ENCODE measurements around the gene CCNG1.
A peak's percentile ranks its signal among the peaks of the same experiment; 100 is the strongest.
"Not testable (repeated sequence)": the region's sequence is repeated elsewhere in the genome, so short reads cannot be mapped to it uniquely, and the experiment has no call there.

Gene CCNG1

GRCh38 chr5:163437309-163438182, at the start of gene CCNG1:
CCNG1 (plus strand) TSS chr5:163437595; CDS start chr5:163439257, 1,662 bp downstream.
- peak; percentile 83 for DNase-seq (ENCODE audit: low read depth)

DNA sequence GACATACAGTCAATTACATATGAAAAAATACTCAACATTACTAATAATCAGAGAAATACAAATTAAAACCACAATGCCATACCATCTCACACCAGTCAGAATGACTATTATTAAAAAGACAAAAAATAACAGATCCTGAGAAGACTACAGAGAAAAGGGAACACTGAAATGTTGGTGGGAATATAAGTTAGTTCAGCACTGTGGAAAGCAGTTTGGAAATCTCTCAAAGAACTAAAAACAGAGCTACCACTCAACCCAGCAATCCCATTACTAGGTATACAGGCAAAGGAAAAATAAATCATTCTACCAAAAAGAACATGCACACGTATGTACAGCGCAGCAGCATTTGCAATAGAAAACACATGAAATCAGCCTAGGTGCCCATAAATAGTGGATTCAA, 41.6 kb upstream of the CCNG1 start:
- DNase-seq (ENCODE audit: low read depth), result no peak

DNA sequence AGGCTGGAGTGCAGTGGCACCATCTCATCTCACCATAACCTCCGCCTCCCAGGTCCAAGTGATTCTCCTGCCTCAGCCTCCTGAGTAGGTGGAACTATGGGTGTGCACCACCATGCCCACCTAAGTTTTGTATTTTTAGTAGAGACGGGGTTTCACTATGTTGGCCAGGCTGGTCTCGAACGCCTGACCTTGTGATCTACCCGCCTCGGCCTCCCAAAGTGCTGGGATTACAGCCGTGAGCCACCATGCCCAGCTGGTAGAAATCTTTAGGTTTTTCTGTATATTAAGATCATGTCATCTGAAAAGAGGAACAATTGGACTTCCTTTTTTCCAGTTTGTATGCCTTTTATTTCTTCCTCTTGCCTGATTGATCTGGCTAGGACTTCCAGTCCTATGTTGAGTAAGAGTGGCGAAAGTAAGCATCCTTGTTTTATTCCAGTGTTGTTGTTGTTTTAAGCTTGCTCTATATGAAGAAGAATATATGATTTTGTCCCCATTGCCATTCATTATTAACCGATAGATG, 40.5 kb upstream of the CCNG1 start:
- DNase-seq (ENCODE audit: low read depth), result not testable (repeated sequence)

DNA sequence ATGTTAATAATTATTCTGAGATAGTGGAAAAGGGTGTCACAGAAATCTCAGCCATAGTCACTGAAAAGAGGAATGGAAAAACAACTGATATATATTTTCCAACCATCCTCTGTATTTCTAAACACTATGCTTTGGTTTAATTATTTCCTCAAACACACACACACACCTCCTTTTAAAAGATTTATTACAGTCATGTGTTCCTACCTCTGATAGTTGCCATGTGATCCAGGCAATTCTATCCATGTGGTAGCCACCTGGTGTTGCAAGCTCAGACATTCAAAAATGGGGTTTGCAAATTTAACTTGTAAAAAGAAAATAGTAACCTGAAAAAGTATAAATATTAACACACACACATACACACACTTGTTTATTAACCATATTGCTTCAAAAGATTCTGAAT, 40.0 kb upstream of the CCNG1 start:
- DNase-seq (ENCODE audit: low read depth), result no peak

DNA sequence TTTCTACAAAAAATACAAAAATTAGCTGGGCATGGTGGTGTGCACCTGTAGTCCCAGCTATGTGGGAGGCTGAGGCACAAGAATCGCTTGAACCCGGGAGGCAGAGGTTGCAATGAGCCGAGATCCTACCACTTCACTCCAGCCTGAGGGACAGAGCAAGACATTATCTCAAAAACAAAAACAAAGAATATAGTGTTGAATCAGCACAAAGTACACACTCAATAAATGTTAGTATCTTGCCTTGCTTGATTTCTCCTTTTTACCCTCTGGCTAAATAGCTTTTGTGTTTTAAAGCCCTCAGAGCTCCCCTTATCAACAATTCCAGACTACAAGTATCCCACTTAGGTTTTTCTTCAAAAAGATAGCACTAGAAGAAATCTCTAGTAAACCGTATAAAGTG, 37.5 kb upstream of the CCNG1 start:
- DNase-seq (ENCODE audit: low read depth), result no peak

GRCh38 chr5:163401271-163401670, 36.1 kb upstream of the CCNG1 start:
- no peak for DNase-seq (ENCODE audit: low read depth)

DNA sequence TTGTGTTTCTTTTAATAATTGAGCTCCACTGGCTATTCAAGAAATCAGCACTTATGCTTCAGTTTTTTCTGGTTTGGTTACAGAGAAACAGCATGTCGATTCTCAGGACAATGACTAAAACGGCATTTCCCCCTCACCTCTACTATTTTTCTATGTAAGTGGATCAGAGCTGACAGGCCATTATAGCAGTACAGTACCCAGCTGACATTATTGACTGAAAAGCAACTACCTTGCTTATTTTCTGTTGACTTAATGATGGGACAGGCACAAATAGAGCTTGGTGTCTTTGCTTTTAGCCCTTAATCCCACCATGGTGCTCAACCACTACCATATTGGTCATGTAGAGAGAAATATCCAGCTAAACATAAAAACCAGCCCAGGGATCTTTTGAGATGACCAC, 35.4 kb upstream of the CCNG1 start:
- DNase-seq (ENCODE audit: low read depth), result no peak

DNA sequence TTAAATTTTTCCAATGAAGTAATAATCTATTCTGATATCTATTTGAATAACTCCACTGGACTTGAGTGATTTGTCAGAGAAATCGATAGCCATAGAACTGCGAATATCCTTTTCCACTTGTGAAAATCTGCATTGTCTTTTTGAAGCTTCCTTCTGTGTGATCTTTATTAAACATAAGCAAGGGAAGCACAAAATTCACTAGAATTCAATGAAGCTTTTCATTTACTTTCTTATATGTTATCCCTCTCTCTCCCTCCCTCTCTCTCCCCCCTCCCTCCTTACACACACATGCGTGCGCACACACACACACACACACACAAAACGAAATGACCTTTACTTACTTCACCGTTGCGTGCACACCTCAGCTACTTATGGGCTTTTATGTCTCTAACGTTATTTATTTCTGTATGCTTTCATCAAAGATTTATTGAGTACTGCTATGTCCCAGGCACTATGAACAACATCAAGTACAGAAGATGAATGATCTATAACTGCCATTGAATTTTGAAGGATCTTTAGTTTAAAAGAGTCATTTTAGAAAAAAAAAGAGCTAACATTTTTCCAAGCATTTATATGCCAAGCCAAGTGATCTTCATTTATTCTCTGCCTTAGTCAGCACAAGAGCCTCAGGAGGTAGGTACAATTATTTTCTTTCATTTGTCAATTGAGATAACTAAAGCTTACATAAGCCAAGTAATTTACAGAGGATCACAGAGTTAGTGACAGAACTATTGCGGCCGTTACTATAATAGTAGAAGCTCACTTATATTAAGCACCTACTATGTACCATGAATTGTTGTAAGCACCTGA, 32.8 kb upstream of the CCNG1 start:
- no peak for DNase-seq (ENCODE audit: low read depth)

GRCh38 chr5:163407034-163407655, 30.2 kb upstream of the CCNG1 start:
- DNase-seq (ENCODE audit: low read depth), result no peak

DNA sequence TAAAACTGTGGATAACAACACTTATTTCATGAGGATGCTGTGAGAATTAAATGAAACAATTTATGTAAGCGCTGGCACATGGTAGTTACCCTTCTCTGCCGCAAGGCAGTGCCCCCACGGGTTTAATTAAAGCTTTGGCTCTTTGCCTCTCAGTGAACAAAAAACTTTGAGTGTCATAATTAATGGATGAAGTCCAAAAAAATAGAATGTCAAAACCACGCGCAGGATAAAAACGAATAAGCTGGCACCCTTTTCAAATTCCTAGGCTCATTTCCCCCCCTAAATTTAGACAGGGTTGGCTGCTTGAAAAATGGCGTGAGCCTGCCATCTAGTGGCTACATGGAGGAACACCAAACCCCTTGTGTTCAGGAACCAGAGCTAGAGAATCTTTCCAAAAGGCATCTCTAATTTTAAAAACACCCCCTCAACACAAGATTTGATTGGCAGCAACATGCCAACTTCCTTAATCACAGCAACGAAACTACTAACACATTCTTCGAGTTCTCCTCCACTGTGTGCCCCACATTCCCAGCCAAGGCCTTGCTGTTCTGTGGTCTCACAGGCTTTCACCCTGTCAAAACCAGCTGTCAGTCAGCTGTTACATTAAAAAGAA, 29.0 kb upstream of the CCNG1 start:
- peak; percentile 27 for DNase-seq (ENCODE audit: low read depth)

DNA sequence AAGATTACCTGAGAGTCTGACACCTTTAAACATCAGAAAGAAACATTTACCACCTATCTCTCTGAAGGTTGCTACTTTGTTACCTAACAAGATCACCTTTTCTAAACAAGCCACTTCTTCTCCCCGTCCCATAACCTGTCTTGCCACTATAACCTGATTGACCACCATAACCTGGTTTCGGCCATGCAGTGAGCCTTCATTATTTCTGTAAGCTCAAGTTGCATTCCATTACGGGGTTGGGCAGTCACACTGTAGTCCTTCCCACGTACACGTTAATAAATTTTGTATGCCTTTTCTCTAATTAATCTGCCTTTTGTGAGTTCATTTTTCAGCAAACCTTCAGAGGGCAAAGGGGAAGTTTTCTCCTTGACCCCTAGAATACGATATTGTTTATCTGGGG, 28.0 kb upstream of the CCNG1 start:
- DNase-seq (ENCODE audit: low read depth), result no peak

DNA sequence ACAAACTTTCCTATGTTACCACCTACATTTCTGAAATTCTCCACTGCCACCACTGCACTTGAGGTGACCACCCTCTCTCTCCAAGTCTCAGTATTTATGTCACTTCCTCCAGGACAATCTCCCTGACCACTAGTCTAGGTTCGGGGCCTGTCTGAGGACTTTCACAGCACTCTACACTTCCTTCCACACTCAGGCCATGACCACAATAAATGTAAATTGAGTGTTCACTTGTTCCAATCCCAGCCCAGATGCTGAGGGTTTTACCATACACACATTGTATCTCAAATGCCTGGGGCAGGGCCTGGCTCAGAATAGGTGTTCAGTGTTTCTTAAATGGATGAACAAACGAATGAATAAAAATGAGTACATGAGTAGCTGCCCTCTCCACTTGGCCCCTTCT, 26.9 kb upstream of the CCNG1 start:
- DNase-seq (ENCODE audit: low read depth), result no peak

GRCh38 chr5:163415673-163416072, 21.7 kb upstream of the CCNG1 start:
- DNase-seq (ENCODE audit: low read depth), result not testable (repeated sequence)

DNA sequence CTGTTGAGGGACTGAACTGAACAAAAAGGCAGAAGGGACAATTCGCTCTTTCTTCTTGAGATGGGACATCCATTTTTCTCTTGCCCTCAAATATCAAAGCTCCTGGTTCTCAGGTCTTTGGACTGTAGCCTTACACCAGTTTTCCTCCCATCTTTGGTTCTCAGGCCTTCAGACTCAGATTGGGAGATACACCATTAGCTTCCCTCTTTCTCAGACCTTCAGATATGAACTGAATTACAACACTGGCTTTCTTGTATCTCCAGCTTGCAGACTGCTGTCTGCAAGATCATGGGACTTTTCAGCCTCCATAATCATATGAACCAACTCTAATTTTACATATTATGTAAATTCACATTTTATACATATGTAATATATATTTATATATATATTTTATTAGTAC, 12.6 kb upstream of the CCNG1 start:
- no peak for DNase-seq (ENCODE audit: low read depth)

DNA sequence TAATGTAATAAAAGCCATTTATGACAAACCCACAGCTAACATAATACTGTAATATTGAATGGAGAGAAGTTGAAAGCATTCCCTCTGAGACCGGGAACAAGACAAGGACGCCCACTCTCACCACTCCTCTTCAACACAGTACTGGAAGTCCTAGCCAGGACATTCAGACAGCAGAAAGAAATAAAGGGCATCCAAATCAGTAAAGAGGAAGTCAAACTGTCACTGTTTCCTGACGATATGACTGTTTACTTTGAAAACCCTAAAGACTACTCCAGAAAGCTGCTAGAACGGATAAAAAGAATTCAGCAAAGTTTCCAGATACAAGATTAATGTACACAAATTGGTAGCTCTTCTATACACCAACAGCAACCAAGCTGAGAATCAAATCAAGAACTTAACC, 11.3 kb upstream of the CCNG1 start:
- not testable (repeated sequence) for DNase-seq (ENCODE audit: low read depth)

DNA sequence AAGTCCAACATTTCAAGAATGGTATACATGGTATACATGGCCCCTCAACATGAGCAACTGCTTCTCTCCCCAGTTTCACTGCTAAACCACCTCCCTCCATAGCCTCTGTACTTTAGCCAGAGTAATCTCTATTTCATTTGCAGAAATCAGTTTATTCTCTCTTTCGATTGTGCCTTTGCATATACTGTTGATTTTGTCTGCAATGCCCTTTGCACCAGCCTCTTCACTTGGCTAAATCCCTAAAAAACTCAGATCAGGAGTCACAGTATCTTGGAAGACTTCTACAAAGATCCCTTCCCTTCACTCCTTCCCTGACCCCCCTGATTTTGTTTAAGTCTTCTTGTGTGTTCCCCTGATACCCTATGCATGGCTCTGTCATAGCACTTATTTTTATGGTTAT, 4.9 kb upstream of the CCNG1 start:
- DNase-seq (ENCODE audit: low read depth), result no peak

DNA sequence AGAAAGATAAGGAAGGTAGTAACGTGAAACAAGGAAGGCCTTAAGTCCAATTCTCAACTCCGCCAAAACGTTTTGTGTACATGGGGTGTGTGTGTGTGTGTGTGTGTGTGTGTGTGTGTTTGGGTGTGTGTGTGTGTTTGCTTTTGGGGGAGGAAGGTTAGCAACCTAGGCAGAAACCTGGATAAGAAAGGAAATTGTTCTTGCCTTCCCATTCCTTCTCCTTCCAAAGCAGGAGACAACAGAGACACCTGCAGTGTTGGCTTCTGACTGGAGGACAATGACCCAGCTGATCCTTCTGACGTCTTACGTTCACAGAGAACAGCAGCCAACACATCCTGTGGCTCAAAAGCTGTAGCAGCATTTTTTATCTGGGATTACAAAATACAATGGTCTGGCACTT, 4.1 kb upstream of the CCNG1 start:
- DNase-seq (ENCODE audit: low read depth), result no peak

DNA sequence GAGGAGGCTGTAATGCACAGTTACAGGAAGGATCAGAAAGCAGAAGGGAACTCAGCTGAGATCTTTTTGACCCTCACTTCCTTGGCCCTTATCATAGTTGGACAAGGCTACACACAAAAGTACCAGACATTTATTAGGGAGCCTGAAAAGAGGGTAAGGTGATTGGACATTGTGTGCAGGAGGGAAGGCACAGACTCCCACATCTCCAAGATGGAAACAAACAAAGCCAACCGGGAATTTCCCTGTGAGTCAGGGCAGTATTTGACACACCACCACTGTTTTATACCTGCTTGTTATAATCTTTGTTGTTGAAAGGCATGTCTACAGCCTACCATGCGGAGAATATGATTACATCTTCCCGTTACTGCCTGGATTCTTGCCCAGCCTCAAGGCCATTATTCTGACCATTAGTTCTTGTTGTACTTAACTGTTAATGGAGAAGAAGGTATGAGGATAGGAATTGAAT, 3.0 kb upstream of the CCNG1 start:
- no peak for DNase-seq (ENCODE audit: low read depth)

DNA sequence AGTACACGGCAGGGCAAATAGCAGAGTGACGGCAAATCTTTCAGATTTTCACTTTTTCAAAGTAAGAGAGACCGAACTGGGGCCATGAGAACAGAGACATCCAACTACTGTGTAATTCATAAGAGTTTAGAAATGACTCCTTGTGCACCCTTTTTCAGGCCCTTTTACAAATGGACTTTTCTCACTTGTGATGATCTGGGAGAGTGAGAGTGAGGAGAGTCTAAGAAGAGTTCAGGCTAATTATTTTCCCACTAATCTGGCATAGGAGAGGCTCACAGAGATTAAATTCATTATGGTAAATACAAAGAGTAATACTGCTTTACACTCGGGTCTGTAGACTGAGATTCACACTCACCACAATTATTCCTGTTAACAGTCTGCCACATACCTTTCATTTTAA, 880 bp upstream of the CCNG1 start:
- DNase-seq (ENCODE audit: low read depth), result no peak

- no peak for DNase-seq (ENCODE audit: low read depth)
Observed at GRCh38 chr5:163437011-163437308, 435 bp upstream of the CCNG1 start.

DNA sequence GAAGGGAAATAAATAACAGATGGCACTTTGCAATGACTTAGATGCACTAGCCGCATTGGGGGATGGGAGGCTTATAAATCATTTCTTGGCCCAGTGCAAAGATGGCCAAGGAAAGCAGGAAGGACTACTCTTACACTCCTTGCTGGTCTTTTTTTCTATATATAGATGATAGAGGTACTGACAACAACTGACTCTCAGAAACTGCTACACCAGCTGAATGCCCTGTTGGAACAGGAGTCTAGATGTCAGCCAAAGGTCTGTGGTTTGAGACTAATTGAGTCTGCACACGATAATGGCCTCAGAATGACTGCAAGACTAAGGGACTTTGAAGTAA, 1.7 kb downstream of the CCNG1 start:
- DNase-seq (ENCODE audit: low read depth), result no peak

GRCh38 chr5:163440954-163441353, 3.6 kb downstream of the CCNG1 start:
- no peak for DNase-seq (ENCODE audit: low read depth)

All from activated T-cell treated with anti-CD3 and anti-CD28 coated beads for 48 hours (primary cell).